HFF-Myc (cell line): Measurements from ENCODE around the gene MEI4.

Experiments used
- DNase-seq: peaks from one replicate; pipeline ENCODE4 v3.0.0-alpha.2; 2011; ENCODE audit warnings: low read depth; ENCODE audit errors: extremely low read depth
- H3K4me3 ChIP-seq: replicated peaks from 2 replicates; pipeline ENCODE4 v1.5.1; 2011; ENCODE audit warnings: low read depth, mild to moderate bottlenecking, control low read depth, low read length
- CTCF ChIP-seq: IDR thresholded peaks from 2 replicates; pipeline ENCODE4 v1.5.1; 2012; ENCODE audit warnings: mild to moderate bottlenecking, low read depth, low read length, control low read depth; ENCODE audit errors: missing control alignments

MEI4 gene

DNA sequence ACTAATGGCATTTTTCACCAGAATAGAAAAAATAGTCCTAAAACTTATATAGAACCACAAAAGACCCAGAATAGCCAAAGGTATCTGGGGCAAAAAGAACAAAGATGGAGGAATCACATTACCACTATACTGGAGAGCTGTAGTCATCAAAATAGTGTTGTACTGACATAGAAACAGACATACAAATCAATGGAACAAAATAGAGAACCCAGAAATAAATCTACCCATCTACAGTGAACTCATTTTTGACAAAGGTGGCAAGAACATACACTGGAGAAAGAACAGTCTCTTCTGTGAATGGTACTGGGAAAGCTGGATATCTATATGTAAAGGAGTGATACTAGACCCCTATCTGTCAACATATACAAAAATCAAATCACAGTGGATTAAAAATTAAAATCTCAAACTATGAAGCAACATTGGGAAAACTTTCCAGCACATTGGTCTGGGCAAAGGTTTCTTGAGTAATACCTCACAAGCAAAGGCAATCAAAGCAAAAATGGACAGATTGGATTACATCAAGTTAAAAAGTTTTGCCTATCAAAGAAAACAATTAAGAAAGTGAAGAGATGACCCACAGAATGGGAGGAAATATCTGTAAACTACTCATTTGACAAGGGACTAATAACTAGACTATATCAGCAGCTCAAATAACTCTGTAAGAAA, 120.5 kb downstream of the MEI4 start:
- no peak overlapping the region for H3K4me3 ChIP-seq

GRCh38 chr6:77774457-77774856, 121.6 kb downstream of the MEI4 start:
- no peak overlapping the region for H3K4me3 ChIP-seq
- DNase-seq = no peak
- TF ChIP-seq CTCF = no peak

More for the DNA sequence above, 120.5 kb downstream of the MEI4 start:
- no peak for DNase-seq
- no peak for TF ChIP-seq CTCF

GRCh38 chr6:77776441-77776840, 123.6 kb downstream of the MEI4 start:
- no peak overlapping the region for H3K4me3 ChIP-seq
- no peak for DNase-seq
- no peak for TF ChIP-seq CTCF

- no peak for TF ChIP-seq CTCF
- no peak overlapping the region for H3K4me3 ChIP-seq
- DNase-seq = no peak
These were observed 125.7 kb downstream of the MEI4 start for GRCh38 chr6:77778527-77778926.

- DNase-seq = no peak
- H3K4me3 ChIP-seq = no peak overlapping the region
- TF ChIP-seq CTCF = no peak
These were observed 134.2 kb downstream of the MEI4 start for GRCh38 chr6:77786935-77787629.

GRCh38 chr6:77796824-77797809, 144.3 kb downstream of the MEI4 start:
- TF ChIP-seq CTCF = no peak
- H3K4me3 ChIP-seq = no peak overlapping the region
- no peak for DNase-seq
